H1 (cell line): ENCODE measurements around the gene PTAR1. TPM values are rescaled to one million over a fixed set of nuclear protein-coding genes. Genes with fewer than 3 reads are reported as not detected.

Source experiments
- CTCF ChIA-PET: fragments of 300-600 bp; sonication (Branson Sonifier 250); formaldehyde crosslinking; loops from one replicate; lab custom pipeline; 2021; ENCODE audit not compliant: partially characterized antibody; lab: Charles Lee
- POLR2A ChIA-PET: fragments of 300-600 bp; sonication (Branson Sonifier 250); formaldehyde crosslinking; loops from one replicate; lab custom pipeline; 2021; ENCODE audit warnings: inconsistent platforms; ENCODE audit not compliant: partially characterized antibody; lab: Charles Lee
- DNase-seq, 2 experiments: peaks; one replicate each; pipeline versions ENCODE4 v3.0.0 to v3.0.0-alpha.2; 2010 to 2022; ENCODE audit warnings: low spot score in 2 of 2, low read depth in 1 of 2, mixed read lengths in 1 of 2
- FAIRE-seq: peaks from 2 replicates; lab custom pipeline; 2011; peaks lifted over from hg19 to GRCh38; lab: Jason Lieb, UNC
- H2AFZ ChIP-seq: 2 replicates; pipeline ENCODE4 v1.8.1; 2012; ENCODE audit warnings: low read length, inconsistent platforms
- H2AK5ac ChIP-seq: 2 replicates; pipeline ENCODE4 v1.6.1; 2013; ENCODE audit warnings: low read depth, low read length
- H2BK120ac ChIP-seq: replicated peaks from 2 replicates; pipeline ENCODE3; 2013; ENCODE audit warnings: low read depth, low read length, inconsistent platforms
- H2BK12ac ChIP-seq: 2 replicates; pipeline ENCODE4 v1.6.1; 2013; ENCODE audit warnings: low read depth, low read length
- H2BK15ac ChIP-seq: 2 replicates; pipeline ENCODE4 v1.6.1; 2013; ENCODE audit warnings: low read length
- H2BK20ac ChIP-seq: 2 replicates; pipeline ENCODE4 v1.6.1; 2013; ENCODE audit warnings: low read length
- H2BK5ac ChIP-seq: 2 replicates; pipeline ENCODE4 v1.6.1; 2013; ENCODE audit warnings: low read depth, low read length
- H3K14ac ChIP-seq: 2 replicates; pipeline ENCODE4 v1.6.1; 2013; ENCODE audit warnings: inconsistent platforms; ENCODE audit not compliant: insufficient read length
- H3K18ac ChIP-seq: 2 replicates; pipeline ENCODE4 v1.6.1; 2013; ENCODE audit warnings: low read length; ENCODE audit errors: extremely low read depth
- H3K23ac ChIP-seq: 2 replicates; pipeline ENCODE4 v1.6.1; 2013; ENCODE audit warnings: inconsistent platforms; ENCODE audit not compliant: insufficient read length
- H3K23me2 ChIP-seq: 2 replicates; pipeline ENCODE4 v1.6.1; 2013; ENCODE audit warnings: low read depth, low read length
- H3K27ac ChIP-seq: 2 replicates; pipeline ENCODE4 v1.6.1; 2011; ENCODE audit warnings: low read depth, low read length, inconsistent platforms
- H3K27me3 ChIP-seq, 4 experiments: replicated peaks in 1 of 4; 1 replicate in 1 of 4; 2 replicates in 3 of 4; pipeline versions ENCODE4 v1.6.1 to v1.8.1; 2011 to 2013; ENCODE audit warnings: low read length in 3 of 4, mild to moderate bottlenecking in 3 of 4, inconsistent platforms in 2 of 4, mixed read lengths in 2 of 4, moderate library complexity in 1 of 4; ENCODE audit not compliant: control insufficient read depth in 3 of 4, insufficient read depth in 3 of 4; ENCODE audit errors: extremely low read depth in 1 of 4
- H3K36me3 ChIP-seq, 4 experiments: 2 replicates each; pipeline versions ENCODE4 v1.6.1 to v1.8.1; 2011 to 2013; ENCODE audit warnings: mild to moderate bottlenecking in 4 of 4, low read length in 3 of 4, moderate library complexity in 2 of 4, control low read depth in 1 of 4, inconsistent platforms in 1 of 4; ENCODE audit not compliant: insufficient read depth in 4 of 4, control insufficient read depth in 2 of 4
- H3K4ac ChIP-seq: replicated peaks from 2 replicates; pipeline ENCODE3; 2013; ENCODE audit warnings: low read length, low read depth, mixed read lengths, inconsistent platforms; ENCODE audit not compliant: insufficient read length
- H3K4me1 ChIP-seq, 4 experiments: replicated peaks in 1 of 4; 1 replicate in 1 of 4; 2 replicates in 3 of 4; pipeline versions ENCODE4 v1.6.1 to v1.8.1; 2011 to 2013; ENCODE audit warnings: low read length in 3 of 4, inconsistent platforms in 2 of 4, mixed read lengths in 1 of 4; ENCODE audit not compliant: insufficient read depth in 4 of 4, control insufficient read depth in 3 of 4
- H3K4me2 ChIP-seq, 2 experiments: 2 replicates each; pipeline versions ENCODE4 v1.6.1 to v1.8.1; 2011 to 2013; ENCODE audit warnings: low read depth in 2 of 2, low read length in 2 of 2, control low read depth in 1 of 2, inconsistent platforms in 1 of 2, mild to moderate bottlenecking in 1 of 2; ENCODE audit not compliant: insufficient read depth in 1 of 2
- H3K4me3 ChIP-seq, 4 experiments: fragments of 200-600, 300-600 bp in 1 of 4; sonication (generic), shearing (Covaris generic), sonication (Bioruptor Twin) in 1 of 4; 2 replicates each; pipeline versions ENCODE4 v1.5.1 to v1.8.1; 2011 to 2016; ENCODE audit warnings: low read length in 4 of 4, low read depth in 3 of 4, control low read depth in 2 of 4, inconsistent platforms in 2 of 4, mild to moderate bottlenecking in 2 of 4, mixed read lengths in 1 of 4, moderate library complexity in 1 of 4; ENCODE audit not compliant: insufficient read depth in 2 of 4; ENCODE audit errors: extremely low read depth in 1 of 4
- H3K56ac ChIP-seq: replicated peaks from 2 replicates; pipeline ENCODE3; 2013; ENCODE audit warnings: low read depth, mild to moderate bottlenecking, mixed read lengths, low read length, inconsistent platforms; ENCODE audit not compliant: insufficient read length
- H3K79me1 ChIP-seq: 2 replicates; pipeline ENCODE4 v1.6.1; 2013; ENCODE audit warnings: low read depth, low read length, control low read depth
- H3K79me2 ChIP-seq, 2 experiments: 2 replicates each; pipeline versions ENCODE4 v1.6.1 to v1.8.1; 2012 to 2013; ENCODE audit warnings: low read length in 2 of 2, mild to moderate bottlenecking in 2 of 2, inconsistent platforms in 1 of 2; ENCODE audit not compliant: insufficient read depth in 2 of 2, control insufficient read depth in 1 of 2
- H3K9ac ChIP-seq, 4 experiments: replicated peaks in 1 of 4; 1 replicate in 1 of 4; 2 replicates in 3 of 4; pipeline versions ENCODE4 v1.6.1 to v1.8.1; 2011 to 2013; ENCODE audit warnings: low read depth in 3 of 4, low read length in 3 of 4, control low read depth in 2 of 4, mild to moderate bottlenecking in 2 of 4, moderate library complexity in 2 of 4, inconsistent platforms in 1 of 4; ENCODE audit errors: extremely low read depth in 1 of 4
- H3K9me3 ChIP-seq, 2 experiments: 2 replicates each; pipeline versions ENCODE4 v1.6.1 to v1.8.1; 2012 to 2013; ENCODE audit warnings: mild to moderate bottlenecking in 2 of 2, moderate library complexity in 2 of 2, control low read depth in 1 of 2, inconsistent platforms in 1 of 2, low read depth in 1 of 2, low read length in 1 of 2, mixed read lengths in 1 of 2; ENCODE audit not compliant: insufficient read depth in 2 of 2
- H4K20me1 ChIP-seq, 2 experiments: replicated peaks in 1 of 2; 2 replicates each; pipeline versions ENCODE3 to v1.8.1; 2011 to 2013; ENCODE audit warnings: inconsistent platforms in 2 of 2, low read length in 2 of 2, mild to moderate bottlenecking in 1 of 2; ENCODE audit not compliant: insufficient read depth in 2 of 2, control insufficient read depth in 1 of 2
- H4K5ac ChIP-seq: 2 replicates; pipeline ENCODE4 v1.6.1; 2013; ENCODE audit warnings: low read length, low read depth, mixed read lengths, inconsistent platforms; ENCODE audit not compliant: insufficient read length
- H4K8ac ChIP-seq: 2 replicates; pipeline ENCODE4 v1.8.0; 2013; ENCODE audit warnings: mild to moderate bottlenecking, moderate library complexity, low read length, inconsistent platforms; ENCODE audit not compliant: insufficient read depth; ENCODE audit errors: extremely low read depth
- H4K91ac ChIP-seq: replicated peaks from 2 replicates; pipeline ENCODE3; 2013; ENCODE audit warnings: low read length, mixed read lengths, inconsistent platforms; ENCODE audit not compliant: insufficient read length
- ASH2L ChIP-seq: fragments of 200-600, 300-600 bp; sonication (generic); IDR thresholded peaks from one replicate; pipeline ENCODE4 v1.7.1; 2017; ENCODE audit warnings: low read length
- CBX8 ChIP-seq: fragments of 300-800, 300-1000 bp; sonication (generic); IDR thresholded peaks from 2 replicates; pipeline ENCODE4 v1.7.1; 2016; ENCODE audit warnings: low read depth, low read length, borderline replicate concordance
- FOSL1 ChIP-seq: IDR thresholded peaks from 2 replicates; pipeline ENCODE4 v1.6.1; 2011; ENCODE audit warnings: mild to moderate bottlenecking, low read depth, low read length, moderate library complexity; ENCODE audit not compliant: insufficient read depth
- KDM4A ChIP-seq: IDR thresholded peaks from one replicate; pipeline ENCODE4 v1.7.1; 2012; ENCODE audit warnings: low read depth, mild to moderate bottlenecking, moderate library complexity, low read length, inconsistent platforms; ENCODE audit not compliant: severe bottlenecking
- PHF8 ChIP-seq: fragments of 200-600 bp; sonication (generic); conservative IDR thresholded peaks from 2 replicates; pipeline ENCODE4 v1.7.1; 2012; ENCODE audit warnings: low read depth, mild to moderate bottlenecking, inconsistent platforms, low read length, moderate library complexity
- POU5F1 ChIP-seq: IDR thresholded peaks from 2 replicates; pipeline ENCODE4 v1.6.1; 2011; ENCODE audit warnings: low read depth, mild to moderate bottlenecking, low read length, moderate library complexity
- RAD21 ChIP-seq, 2 experiments: IDR thresholded peaks in 1 of 2; conservative IDR thresholded peaks in 1 of 2; 2 replicates each; pipeline ENCODE4 v1.6.1; 2011; ENCODE audit warnings: low read depth in 2 of 2, low read length in 2 of 2, improper control_type of control experiment in 1 of 2, inconsistent platforms in 1 of 2, mild to moderate bottlenecking in 1 of 2, moderate library complexity in 1 of 2
- SIN3A ChIP-seq, 2 experiments: IDR thresholded peaks in 1 of 2; conservative IDR thresholded peaks in 1 of 2; 2 replicates each; pipeline ENCODE4 v1.6.1; 2011 to 2012; ENCODE audit warnings: low read length in 2 of 2, improper control_type of control experiment in 1 of 2, low read depth in 1 of 2, mild to moderate bottlenecking in 1 of 2
- USF2 ChIP-seq: IDR thresholded peaks from 2 replicates; pipeline ENCODE4 v1.6.1; 2011; ENCODE audit warnings: low read length, improper control_type of control experiment
- WGBS, 2 experiments: shearing (Covaris generic) in 1 of 2; methylation state at CpG; one replicate each; pipeline versions ENCODE4 v1.1.6 to v1.1.7; 2013 to 2015; ENCODE audit warnings: low lambda C conversion rate in 2 of 2, mixed read lengths in 2 of 2, inconsistent platforms in 1 of 2, low coverage in 1 of 2, missing lambda C conversion rate in 1 of 2; ENCODE audit not compliant: insufficient replicate concordance in 2 of 2, insufficient coverage in 1 of 2, insufficient read length in 1 of 2; ENCODE audit errors: extremely low coverage in 1 of 2, missing lambda C conversion rate in 1 of 2; 5-methylcytosine and 5-hydroxymethylcytosine counted together
- polyA plus RNA-seq, 7 experiments: library from polyadenylated mRNA; depleted of rRNA in 3 of 7; stranded (reverse) in 5 of 7; unstranded in 2 of 7; fragments of >200 nt in 5 of 7; fragments of 200-250 nt in 2 of 7; gene quantifications; 1 replicate in 5 of 7; 2 replicates in 1 of 7; 4 replicates in 1 of 7; pipeline versions ENCODE4 v1.2.1 to v1.2.3, GENCODE V29; 2011 to 2013; ENCODE audit warnings: missing spikeins in 2 of 7, mixed read lengths in 2 of 7
- total RNA-seq: library from RNA; stranded (reverse); fragmentation: NEBNext Ultra II Directional; extraction: Animal tissue kit (Norgen Biotek cat#: 25700); gene quantifications from 2 replicates; pipeline ENCODE4 v1.2.1, GENCODE V29; 2021

Gene PTAR1
- total and polyA plus RNA-seq, 2 of the 8 experiments (the other 6 are each of a cell fraction or from before 2014, with no cell fraction given), result 19.5 to 84.9 TPM

DNA sequence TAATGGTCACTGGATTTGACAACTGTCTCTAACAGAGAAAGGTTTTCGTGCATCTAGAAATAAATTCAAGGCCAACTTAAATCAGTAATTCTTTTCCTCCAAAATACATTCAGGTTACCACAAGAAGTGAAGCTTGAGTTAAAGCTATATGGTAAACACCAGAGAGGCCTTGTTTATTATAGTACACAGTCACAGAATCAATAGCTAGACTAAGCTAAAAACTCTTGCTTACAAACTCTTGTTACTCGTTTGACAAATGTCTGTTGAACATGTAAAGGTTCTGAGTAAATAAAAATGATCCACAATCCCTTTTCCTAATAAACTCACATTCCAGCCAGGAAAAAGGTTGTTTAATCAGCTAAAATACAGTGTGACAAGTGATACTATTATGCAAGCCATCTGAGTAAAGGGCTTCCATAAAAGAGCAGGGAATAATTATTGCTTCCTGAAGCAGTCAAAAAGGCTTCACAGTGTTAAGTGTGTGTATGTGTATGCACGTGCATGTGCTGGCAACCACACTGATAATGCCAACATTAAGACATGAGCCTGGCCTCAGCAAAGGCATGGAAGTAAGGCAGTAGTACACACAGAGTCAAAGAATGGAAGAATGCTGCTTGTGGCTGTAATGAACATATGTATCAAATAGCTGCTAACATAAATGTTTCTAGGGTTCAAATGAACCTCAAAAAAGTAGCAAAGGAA, 12.8 kb downstream of the PTAR1 start:
- no peak overlapping the region for H3K23ac ChIP-seq
- no peak overlapping the region for H2BK20ac ChIP-seq
- H2BK12ac ChIP-seq, result no peak overlapping the region
- H3K36me3 ChIP-seq, result peaks cover 2 to 82% (median 18%) of the 10 kb centered on the region in 4 experiments; a peak in 6 of 8 replicates
- H3K79me1 ChIP-seq, result no peaks in the 10 kb centered on the region; the same call in none of the 2 replicates
- H4K8ac ChIP-seq, result no peak overlapping the region
- H3K4me3 ChIP-seq, result no peak overlapping the region
- no peaks in the 10 kb centered on the region for H3K27me3 ChIP-seq
- WGBS, 2 experiments, result 78% methylated on average over 3 of the region's 3 CpGs; no CpG with 5 or more reads in 1 of the 2 experiments
- no peak for DNase-seq
- H3K23me2 ChIP-seq, result no peaks in the 10 kb centered on the region
- H3K14ac ChIP-seq, result no peak overlapping the region
- no peak overlapping the region for H3K56ac ChIP-seq
- no peak overlapping the region for H3K27ac ChIP-seq
- H3K79me2 ChIP-seq, result peaks cover 5 to 100% of the 10 kb centered on the region in 2 experiments; a peak in 3 of 4 replicates
- H2AK5ac ChIP-seq, result no peak overlapping the region
- peak; percentile 13 for FAIRE-seq
- ChIA-PET CTCF (interaction anchor here (0.7 to 3.5 kb wide), 14 partner anchors 9 to 197 kb away, joined by 3 to 16 read pairs (median 4); partner anchors contain the start of genes APBA1 and PTAR1), POLR2A (interaction anchor here (1.2 to 2.9 kb wide), 3 partner anchors 8 to 29 kb away, joined by 3 to 12 read pairs (median 3); no protein-coding TSS in a partner anchor)
- H3K4ac ChIP-seq, result no peak overlapping the region
- H4K5ac ChIP-seq, result no peak overlapping the region
- no peaks in the 10 kb centered on the region for H3K9me3 ChIP-seq
- no peak overlapping the region for H2BK120ac ChIP-seq
- no peak overlapping the region for H3K4me2 ChIP-seq
- no peak overlapping the region for H2BK15ac ChIP-seq
- no peak overlapping the region for H4K91ac ChIP-seq
- TF ChIP-seq CBX8, result no peak
- no peak for TF ChIP-seq POU5F1
- TF ChIP-seq USF2, result no peak
- TF ChIP-seq SIN3A (conservative IDR thresholded peaks at IDR 0.05 in 1 of 2, IDR thresholded peaks at IDR 0.05 in 1 of 2; ENCODE audit: low read depth in 1 of 2, low read length in 2 of 2), result no peak
- TF ChIP-seq RAD21 (IDR thresholded peaks at IDR 0.05 in 1 of 2, conservative IDR thresholded peaks at IDR 0.05 in 1 of 2; ENCODE audit: low read depth in 2 of 2, low read length in 2 of 2), result no peak
- TF ChIP-seq ASH2L, result no peak
- TF ChIP-seq PHF8, result no peak
- TF ChIP-seq FOSL1, result no peak
- no peak for TF ChIP-seq KDM4A
- H3K4me1 ChIP-seq, result peaks cover 0 to 2% (median under 1%) of the 10 kb centered on the region in 4 experiments; a peak in 1 of 7 replicates
- no peak overlapping the region for H3K9ac ChIP-seq
- no peak overlapping the region for H2BK5ac ChIP-seq
- peaks cover 7 to 15% of the 10 kb centered on the region in 2 experiments for H4K20me1 ChIP-seq
- H3K18ac ChIP-seq, result no peak overlapping the region
- H2AFZ ChIP-seq, result no peak overlapping the region
